T-cell (primary cell): ENCODE data around the gene PCMTD2. TPM values are rescaled to one million over a fixed set of nuclear protein-coding genes. Genes with fewer than 3 reads are reported as not detected.

ENCODE experiments used
- ATAC-seq, 4 experiments: fragments of 200-7000 bp in 3 of 4; fragments of 150-1000 bp in 1 of 4; cut with Tn5 transposase; replicated peaks in 1 of 4; 1 replicate in 3 of 4; 2 replicates in 1 of 4; pipeline ENCODE4 v1.10.0; 2021; ENCODE audit warnings: moderate library complexity in 3 of 4, mild to moderate bottlenecking in 2 of 4, moderate number of reproducible peaks in 1 of 4
- CTCF ChIA-PET, 2 donors: fragments of 300-600 bp; sonication (Branson Sonifier 250); formaldehyde crosslinking; loops; one replicate each; lab custom pipeline; 2022; ENCODE audit warnings: antibody characterized with exemption in 2 of 2; lab: Charles Lee
- POLR2A ChIA-PET, 2 donors: fragments of 300-600 bp; sonication (Branson Sonifier 250); formaldehyde crosslinking; loops; one replicate each; lab custom pipeline; 2022; ENCODE audit warnings: antibody characterized with exemption in 2 of 2; lab: Charles Lee
- DNase-seq, 35 experiments: peaks; one replicate each; pipeline versions ENCODE4 v3.0.0 to v3.0.0-alpha.2; 2013 to 2023
- H3K27ac ChIP-seq: one replicate; pipeline ENCODE4 v1.5.1; 2013; ENCODE audit warnings: low read length
- H3K27me3 ChIP-seq, 2 experiments: replicated peaks in 1 of 2; 1 replicate in 1 of 2; 2 replicates in 1 of 2; pipeline versions ENCODE4 v1.6.1 to v1.7.0; 2013; ENCODE audit warnings: low read length in 1 of 2, mixed read lengths in 1 of 2; ENCODE audit not compliant: control insufficient read depth in 2 of 2, insufficient read depth in 2 of 2; ENCODE audit errors: extremely low read depth in 1 of 2
- H3K36me3 ChIP-seq, 2 donors: 1 replicate in 1 of 2; 2 replicates in 1 of 2; pipeline versions ENCODE4 v1.6.1 to v1.7.0; 2013; ENCODE audit warnings: low read length in 1 of 2; ENCODE audit not compliant: control insufficient read depth in 2 of 2, insufficient read depth in 1 of 2; ENCODE audit errors: extremely low read depth in 1 of 2
- H3K4me1 ChIP-seq, 2 experiments: 1 replicate in 1 of 2; 2 replicates in 1 of 2; pipeline versions ENCODE4 v1.6.1 to v1.7.0; 2013; ENCODE audit warnings: low read length in 2 of 2, mixed read lengths in 1 of 2; ENCODE audit not compliant: insufficient read depth in 2 of 2, control insufficient read depth in 1 of 2; ENCODE audit errors: extremely low read depth in 1 of 2
- H3K4me3 ChIP-seq, 2 donors: 1 replicate in 1 of 2; 2 replicates in 1 of 2; pipeline versions ENCODE4 v1.5.1 to v1.7.0; 2013; ENCODE audit warnings: mild to moderate bottlenecking in 2 of 2, low read length in 1 of 2, moderate library complexity in 1 of 2; ENCODE audit not compliant: control insufficient read depth in 1 of 2; ENCODE audit errors: extremely low read depth in 1 of 2
- H3K9me3 ChIP-seq: 2 replicates; pipeline ENCODE4 v1.7.0; 2013
- H3K27ac Mint-ChIP-seq, 2 donors: one replicate each; pipeline ENCODE4 v1.8.0; 2020 to 2021; ENCODE audit warnings: mild to moderate bottlenecking in 2 of 2, mixed read lengths in 2 of 2
- H3K27me3 Mint-ChIP-seq, 2 donors: one replicate each; pipeline ENCODE4 v1.8.0; 2021 to 2022; ENCODE audit warnings: mixed read lengths in 2 of 2
- H3K36me3 Mint-ChIP-seq: one replicate; pipeline ENCODE4 v1.8.0; 2021; ENCODE audit warnings: mixed read lengths
- H3K4me1 Mint-ChIP-seq, 3 donors: one replicate each; pipeline ENCODE4 v1.8.0; 2020 to 2022; ENCODE audit warnings: mixed read lengths in 3 of 3, mild to moderate bottlenecking in 1 of 3
- H3K4me3 Mint-ChIP-seq, 3 donors: one replicate each; pipeline ENCODE4 v1.8.0; 2020 to 2022; ENCODE audit warnings: mild to moderate bottlenecking in 3 of 3, mixed read lengths in 3 of 3, moderate library complexity in 3 of 3
- H3K9me3 Mint-ChIP-seq, 3 donors: one replicate each; pipeline ENCODE4 v1.8.0; 2020 to 2022; ENCODE audit warnings: mixed read lengths in 3 of 3
- WGBS: methylation state at CpG from one replicate; pipeline ENCODE4 v1.1.5; 2013; ENCODE audit warnings: missing lambda C conversion rate; ENCODE audit not compliant: insufficient coverage; 5-methylcytosine and 5-hydroxymethylcytosine counted together
- total RNA-seq, 35 experiments: library from RNA in 6 of 35; stranded (reverse) in 6 of 35; fragments of 120-200 nt in 1 of 35; gene quantifications; one replicate each; pipeline versions ENCODE4 v1.2.1 to v1.2.4 and lab custom pipeline; 2013 to 2026

PCMTD2 gene
- total RNA-seq, 5 donors from 2014 or later (not counting 1 experiment from before 2014, with no cell fraction given) = 92.0 to 175 (median 160) TPM

DNA sequence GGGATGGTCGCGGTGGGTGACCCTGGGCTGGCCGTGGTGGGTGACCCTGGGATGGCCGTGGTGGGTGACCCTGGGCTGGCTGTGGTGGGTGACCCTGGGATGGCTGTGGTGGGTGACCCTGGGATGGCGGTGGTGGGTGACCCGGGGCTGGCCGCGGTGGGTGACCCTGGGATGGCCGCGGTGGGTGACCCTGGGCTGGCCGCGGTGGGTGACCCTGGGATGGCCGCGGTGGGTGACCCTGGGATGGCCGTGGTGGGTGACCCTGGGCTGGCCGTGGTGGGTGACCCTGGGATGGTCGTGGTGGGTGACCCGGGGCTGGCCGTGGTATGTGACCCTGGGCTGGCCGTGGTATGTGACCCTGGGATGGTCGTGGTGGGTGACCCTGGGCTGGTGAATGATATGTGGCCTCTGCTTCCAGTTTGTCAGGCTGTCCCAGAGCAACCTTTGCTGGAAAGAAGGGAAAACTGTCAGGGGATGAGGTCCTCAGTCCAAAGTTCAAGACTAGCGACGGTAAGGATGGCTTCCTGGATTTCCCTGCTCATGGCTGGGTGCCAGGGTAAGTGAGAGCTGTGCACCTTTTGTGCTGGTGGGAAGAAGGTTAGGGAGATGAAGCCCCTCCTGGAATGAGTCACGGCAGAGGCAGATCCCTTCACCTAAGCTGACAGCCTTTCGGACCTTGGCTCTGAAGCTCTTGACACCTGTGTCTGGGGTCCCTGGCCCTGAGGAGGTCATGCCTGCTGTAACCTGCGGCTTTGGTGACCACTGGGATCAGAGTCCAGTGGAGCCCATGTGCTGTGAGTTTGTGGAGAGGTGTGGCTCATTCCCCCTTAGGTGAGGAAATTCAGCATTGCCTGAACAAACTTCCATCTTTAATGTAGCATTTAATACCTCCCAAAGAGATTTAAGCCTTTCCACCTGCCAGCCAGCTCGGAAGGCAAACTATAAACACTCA lies 19.1 kb upstream of the PCMTD2 start:
- Histone ChIP-seq H3K4me1 (peaks cover 2 to 8% of the 10 kb centered on the region in 2 experiments), H3K36me3 (no peaks in the 10 kb centered on the region), H3K27ac (no peak overlapping the region), H3K4me3 (no peak overlapping the region), H3K9me3 (no peaks in the 10 kb centered on the region), H3K27me3 (peaks cover 0 to 9% of the 10 kb centered on the region in 2 experiments)
- peaks cover 7 to 14% (median 14%) of the 10 kb centered on the region in 3 donors for H3K4me1 Mint-ChIP-seq
- WGBS = 94% methylated on average over 19 of the region's 27 CpGs
- H3K4me3 Mint-ChIP-seq = no peak overlapping the region
- no peak overlapping the region for H3K27ac Mint-ChIP-seq
- H3K27me3 Mint-ChIP-seq = no peaks in the 10 kb centered on the region
- ATAC-seq (no peak), DNase-seq (no peak)
- POLR2A ChIA-PET = no interaction called here
- CTCF ChIA-PET = no interaction called here
- H3K9me3 Mint-ChIP-seq = no peaks in the 10 kb centered on the region
- no peaks in the 10 kb centered on the region for H3K36me3 Mint-ChIP-seq

DNA sequence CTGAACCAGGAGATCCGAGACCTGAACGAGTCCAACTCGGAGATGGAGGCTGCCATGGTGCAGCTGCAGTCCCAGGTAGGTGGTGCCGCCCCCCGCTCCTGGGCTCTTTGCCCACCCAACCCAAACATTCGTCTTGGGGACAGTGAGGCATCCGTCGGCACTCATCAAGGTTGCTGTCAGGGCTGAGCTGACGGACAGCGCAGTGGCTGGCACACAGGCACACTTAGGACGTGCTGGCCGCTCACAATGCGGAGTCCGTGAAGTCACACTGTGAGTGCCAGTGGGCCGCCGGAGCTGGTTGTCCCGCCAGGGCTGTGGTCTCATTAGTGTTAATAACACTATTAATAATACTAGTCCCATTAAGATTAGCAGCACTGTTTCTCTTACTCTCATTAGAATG lies 18.2 kb upstream of the PCMTD2 start:
- no peaks in the 10 kb centered on the region for H3K27me3 Mint-ChIP-seq
- peaks cover 2 to 8% of the 10 kb centered on the region in 2 experiments for H3K4me1 ChIP-seq
- ATAC-seq (no peak), DNase-seq (no peak)
- H3K4me3 Mint-ChIP-seq = no peak overlapping the region
- H3K27ac ChIP-seq = no peak overlapping the region
- peaks cover 0 to 9% of the 10 kb centered on the region in 2 experiments for H3K27me3 ChIP-seq
- H3K4me1 Mint-ChIP-seq = peaks cover 7 to 14% (median 14%) of the 10 kb centered on the region in 3 donors
- H3K36me3 ChIP-seq = no peaks in the 10 kb centered on the region
- no peak overlapping the region for H3K4me3 ChIP-seq
- no peaks in the 10 kb centered on the region for H3K36me3 Mint-ChIP-seq
- ChIA-PET CTCF (no interaction called here), POLR2A (no interaction called here)
- H3K27ac Mint-ChIP-seq = no peak overlapping the region
- WGBS = 94% methylated on average over 12 of the region's 17 CpGs
- no peaks in the 10 kb centered on the region for H3K9me3 Mint-ChIP-seq
- H3K9me3 ChIP-seq = no peaks in the 10 kb centered on the region

DNA sequence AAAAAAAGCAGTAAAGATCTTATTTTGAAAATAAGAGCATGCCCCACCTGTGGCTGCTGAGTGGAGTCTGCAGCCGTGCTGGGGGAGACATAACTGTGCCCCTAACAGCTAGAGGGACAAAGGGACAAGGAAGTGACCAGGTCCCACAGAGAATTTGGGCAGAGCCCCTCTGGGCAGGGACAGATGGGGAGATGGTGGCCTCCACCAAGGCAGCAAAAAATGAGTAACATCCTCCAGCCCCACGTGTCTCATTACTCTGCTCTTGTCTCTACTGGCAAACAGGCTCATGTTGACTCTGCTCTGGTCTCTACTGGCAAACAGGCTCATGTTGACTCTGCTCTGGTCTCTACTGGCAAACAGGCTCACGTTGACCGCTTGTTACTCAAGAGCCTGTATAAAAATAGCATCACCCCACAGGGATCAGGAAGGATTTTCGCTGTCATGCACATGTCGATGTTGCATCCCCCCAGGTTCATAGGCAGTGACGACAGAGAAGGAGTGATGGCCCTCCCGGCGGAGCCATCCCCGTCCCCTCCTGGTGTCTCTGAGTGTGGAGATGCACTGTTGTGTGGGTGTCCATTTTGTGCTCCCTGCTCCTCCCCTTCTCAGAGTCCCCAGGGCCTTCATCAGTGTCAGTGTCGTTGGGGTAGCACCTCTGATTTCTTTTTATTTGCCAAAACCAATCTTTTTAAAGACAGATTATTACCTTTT lies 17.3 kb upstream of the PCMTD2 start:
- Mint-ChIP-seq H3K9me3 (no peaks in the 10 kb centered on the region), H3K36me3 (no peaks in the 10 kb centered on the region), H3K27ac (no peak overlapping the region), H3K4me1 (peaks cover 7 to 9% (median 8%) of the 10 kb centered on the region in 3 donors), H3K27me3 (peaks cover 0 to 3% of the 10 kb centered on the region in 2 donors), H3K4me3 (no peak overlapping the region)
- no peak for DNase-seq
- WGBS = 83% methylated on average over 2 of the region's 11 CpGs
- Histone ChIP-seq H3K27ac (no peak overlapping the region), H3K27me3 (peaks cover 0 to 12% of the 10 kb centered on the region in 2 experiments), H3K4me1 (peaks cover 0 to 6% of the 10 kb centered on the region in 2 experiments), H3K4me3 (no peak overlapping the region), H3K9me3 (no peaks in the 10 kb centered on the region), H3K36me3 (no peaks in the 10 kb centered on the region)
- ChIA-PET POLR2A (no interaction called here), CTCF (no interaction called here)
- ATAC-seq = no peak

DNA sequence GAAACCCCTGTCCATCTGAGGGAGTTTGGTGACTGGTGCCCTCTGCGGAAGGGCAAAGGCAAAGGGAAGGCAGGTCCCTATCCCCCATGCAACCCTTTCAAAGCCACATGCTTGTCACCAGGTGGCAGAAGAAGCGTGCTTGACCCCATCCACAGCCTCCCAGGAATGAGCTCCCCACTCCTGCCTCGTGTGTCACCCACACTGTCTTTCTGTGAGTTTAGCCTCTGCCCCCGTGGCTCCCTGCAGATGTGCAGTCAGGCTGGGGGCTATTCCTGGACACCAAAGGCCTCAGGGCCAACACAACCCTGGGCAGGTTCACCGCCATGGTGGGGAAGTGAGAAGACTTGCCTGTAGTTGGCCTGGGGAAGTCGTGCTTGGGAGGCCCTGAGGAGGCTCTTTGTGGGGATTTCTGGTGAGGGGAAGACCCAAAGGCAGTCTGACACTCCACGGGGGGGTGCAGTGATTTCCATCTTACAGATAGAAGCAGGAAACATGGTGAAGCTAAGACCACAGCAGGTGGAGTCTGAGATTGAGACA lies 16.6 kb upstream of the PCMTD2 start:
- peaks cover under 1 to 2% (median 2%) of the 10 kb centered on the region in 3 donors for H3K4me1 Mint-ChIP-seq
- Histone ChIP-seq H3K27ac (no peak overlapping the region), H3K4me3 (no peak overlapping the region), H3K27me3 (peaks cover 0 to 15% of the 10 kb centered on the region in 2 experiments), H3K4me1 (no peaks in the 10 kb centered on the region), H3K36me3 (no peaks in the 10 kb centered on the region), H3K9me3 (no peaks in the 10 kb centered on the region)
- ChIA-PET CTCF (no interaction called here), POLR2A (no interaction called here)
- H3K9me3 Mint-ChIP-seq = no peaks in the 10 kb centered on the region
- ATAC-seq (no peak), DNase-seq (peak in 1 of 35 experiments; percentile 0)
- H3K36me3 Mint-ChIP-seq = no peaks in the 10 kb centered on the region
- no peak overlapping the region for H3K27ac Mint-ChIP-seq
- no peak overlapping the region for H3K4me3 Mint-ChIP-seq
- 71% methylated on average over 6 of the region's 7 CpGs for WGBS
- peaks cover 0 to 5% of the 10 kb centered on the region in 2 donors for H3K27me3 Mint-ChIP-seq

- H3K9me3 ChIP-seq = no peaks in the 10 kb centered on the region
- CTCF ChIA-PET = no interaction called here
- no peak overlapping the region for H3K4me3 Mint-ChIP-seq
- POLR2A ChIA-PET = no interaction called here
- peaks cover 4 to 8% of the 10 kb centered on the region in 2 donors for H3K27me3 Mint-ChIP-seq
- no peaks in the 10 kb centered on the region for H3K9me3 Mint-ChIP-seq
- no peaks in the 10 kb centered on the region for H3K36me3 ChIP-seq
- no peaks in the 10 kb centered on the region for H3K36me3 Mint-ChIP-seq
- DNase-seq (peak in 1 of 35 experiments; percentile 2), ATAC-seq (no peak)
- WGBS = 87% methylated on average over 19 of the region's 19 CpGs
- H3K4me1 Mint-ChIP-seq = peaks cover 0 to 3% (median 0%) of the 10 kb centered on the region in 3 donors
- peaks cover 0 to 22% of the 10 kb centered on the region in 2 experiments for H3K27me3 ChIP-seq
- no peak overlapping the region for H3K27ac ChIP-seq
- no peak overlapping the region for H3K27ac Mint-ChIP-seq
- no peak overlapping the region for H3K4me3 ChIP-seq
- H3K4me1 ChIP-seq = peaks cover 0 to 5% of the 10 kb centered on the region in 2 experiments
These were observed 15.9 kb upstream of the PCMTD2 start for GRCh38 chr20:64239449-64240242.
